GM19023 (cell line): ENCODE data around the gene BBX.
A peak's percentile ranks its signal among the peaks of the same experiment; 100 is the strongest.

ENCODE experiments used
- ATAC-seq: cut with Tn5 transposase; IDR thresholded peaks from one replicate; pipeline ENCODE4 v1.9.1; 2021; ENCODE audit warnings: mild to moderate bottlenecking, moderate library complexity; ENCODE audit not compliant: unreplicated experiment

Gene BBX

DNA sequence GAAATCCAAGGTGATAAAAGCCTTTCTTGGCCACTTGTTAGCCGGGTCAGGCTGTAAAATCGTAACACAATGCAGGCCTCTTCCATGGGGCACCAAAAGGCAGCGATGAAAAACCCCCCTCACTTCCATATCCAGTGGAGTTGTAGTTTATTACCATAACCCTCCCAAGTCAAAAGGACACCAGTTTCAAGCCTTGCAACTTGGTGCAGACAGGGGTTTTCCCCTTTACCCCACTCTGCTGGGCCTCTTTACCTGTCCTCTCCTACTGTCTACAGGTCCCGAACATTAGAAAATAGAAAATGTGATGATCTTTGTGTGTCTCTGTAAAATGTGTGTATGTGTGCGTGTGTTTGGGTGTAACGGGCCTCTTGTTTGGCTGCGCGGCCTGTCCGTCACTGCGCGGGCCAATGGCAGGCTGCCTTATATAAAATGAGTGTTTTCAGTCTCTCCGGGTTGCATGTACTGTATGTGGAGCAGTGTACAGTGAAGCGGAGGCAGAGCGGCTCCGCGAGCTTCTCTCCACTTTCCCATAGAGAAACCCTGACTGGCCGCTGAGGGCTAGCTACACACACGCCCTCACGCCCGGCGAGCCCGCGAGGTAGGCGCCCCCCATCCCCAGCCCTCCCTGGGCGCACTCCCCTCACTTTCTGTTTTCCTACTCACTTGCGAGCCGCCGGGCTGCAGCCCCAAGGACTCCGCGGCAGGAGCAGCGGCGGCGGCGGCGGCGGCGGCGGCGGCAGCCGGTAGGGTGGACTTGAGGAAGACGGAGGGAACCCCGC, at the start of gene BBX:
TSS of gene BBX (plus strand) at position 453 of the 779 bp plus-strand sequence. CDS start 187,499 bp downstream, outside the sequence.
- ATAC-seq = peak; percentile 93

DNA sequence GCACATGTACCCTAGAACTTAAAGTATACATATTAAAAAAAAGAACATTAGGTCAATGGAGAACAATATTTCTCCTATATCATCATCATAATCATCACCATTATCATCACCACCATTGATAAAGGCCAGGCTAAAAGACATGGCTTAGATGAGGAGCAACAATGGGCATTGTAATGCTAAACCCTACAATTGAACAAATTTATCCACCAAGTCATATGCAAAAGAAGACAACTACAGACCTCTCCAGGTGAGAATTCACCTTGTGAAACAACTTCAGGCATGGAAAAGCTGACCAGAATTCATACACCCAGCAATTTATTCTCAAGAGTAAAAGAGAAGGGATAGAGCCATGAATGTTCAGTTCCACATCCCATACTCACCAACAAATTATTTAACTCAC, 46.3 kb upstream of the BBX start:
- no peak for ATAC-seq

DNA sequence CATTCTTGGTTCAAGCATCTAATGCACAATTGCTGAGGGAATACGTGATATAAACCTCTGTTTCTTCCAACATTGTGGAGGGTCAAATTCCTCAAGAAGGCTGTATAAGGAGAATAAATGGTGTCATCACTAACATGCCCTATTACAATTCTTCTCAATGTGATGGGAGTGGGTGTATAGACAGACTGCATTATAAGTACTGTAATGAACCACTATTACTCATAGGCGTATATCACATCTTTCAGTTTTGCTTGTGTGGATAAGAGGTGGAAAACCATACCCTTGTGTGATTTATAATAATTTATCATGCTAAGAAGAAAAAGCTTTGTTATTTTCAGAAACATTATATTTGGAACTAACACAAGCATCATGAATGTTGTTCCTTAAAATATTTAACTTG, 35.3 kb upstream of the BBX start:
- ATAC-seq = no peak

DNA sequence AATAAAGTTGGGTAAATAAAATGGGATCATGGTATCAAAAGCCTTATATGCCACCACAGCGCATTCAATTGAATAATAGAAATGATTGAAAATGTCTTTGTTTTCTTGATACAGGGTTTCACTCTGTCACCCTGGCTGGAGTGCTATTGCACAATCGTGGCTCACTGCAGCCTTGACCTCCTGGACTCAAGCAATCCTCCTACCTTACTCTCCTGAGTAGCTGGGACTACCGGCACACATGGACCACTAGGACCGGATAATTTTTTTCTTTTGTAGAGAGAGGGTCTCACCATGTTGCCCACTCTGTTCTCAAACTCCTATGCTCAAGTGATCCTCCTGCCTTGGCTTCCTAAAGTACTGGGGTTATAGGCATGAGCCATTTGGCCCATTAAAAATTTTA, 33.8 kb upstream of the BBX start:
- ATAC-seq = no peak

DNA sequence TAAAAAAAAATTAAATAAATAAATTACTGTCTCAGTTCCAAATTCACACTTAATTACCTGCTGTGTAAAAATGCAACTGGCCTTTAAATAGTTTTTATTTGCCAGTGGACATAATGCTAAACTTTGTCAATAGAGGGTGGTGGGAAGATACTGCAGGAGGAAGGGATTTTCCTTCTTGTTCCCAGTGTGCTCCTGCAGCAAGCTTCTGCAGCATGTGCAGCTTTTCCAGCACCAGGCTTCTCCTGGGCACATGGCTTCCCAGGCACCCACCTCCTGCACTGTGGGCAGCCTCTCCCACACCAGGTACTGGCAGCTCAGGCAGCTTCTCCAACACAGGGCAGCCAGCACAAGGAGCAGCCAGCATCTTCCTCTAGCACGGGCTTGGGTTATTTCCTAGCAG, 29.6 kb upstream of the BBX start:
- ATAC-seq = no peak

DNA sequence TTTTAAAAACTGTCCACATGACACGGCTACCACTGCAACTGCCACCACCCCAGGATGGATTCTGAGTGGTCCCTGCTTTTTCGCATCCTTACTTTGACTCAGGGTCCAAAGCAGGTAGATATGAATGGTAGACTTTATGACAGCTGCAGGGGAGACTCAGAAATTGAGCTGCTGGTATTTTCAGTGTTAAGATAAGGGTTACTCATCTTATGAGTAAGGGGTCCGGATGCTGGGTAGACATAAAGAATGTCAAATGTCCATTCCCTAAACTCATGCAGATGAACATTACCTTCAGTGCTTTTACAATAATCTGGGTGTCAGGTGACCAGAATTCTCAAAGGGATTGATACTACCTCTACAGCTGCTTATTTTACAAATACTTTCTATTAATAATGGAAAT, 25.9 kb upstream of the BBX start:
- no peak for ATAC-seq

DNA sequence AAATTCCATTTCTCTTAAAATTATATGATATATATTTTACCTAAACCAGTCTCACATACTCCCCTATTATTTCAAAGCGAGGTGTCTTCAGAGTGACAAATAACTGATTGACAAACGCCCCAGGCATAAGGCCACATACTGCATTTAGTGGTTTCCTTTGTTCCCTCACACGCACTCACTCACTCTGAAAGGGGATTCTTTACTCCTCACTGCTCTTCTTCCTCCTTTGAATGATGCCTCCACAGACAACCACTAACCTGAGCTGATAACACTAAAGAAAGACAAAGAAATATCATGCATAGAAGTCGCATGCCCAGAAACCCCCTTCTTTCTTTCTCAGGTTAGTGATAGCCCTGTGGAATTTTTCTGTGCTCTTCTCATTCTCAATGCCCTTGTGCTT, 24.1 kb upstream of the BBX start:
- ATAC-seq = no peak

DNA sequence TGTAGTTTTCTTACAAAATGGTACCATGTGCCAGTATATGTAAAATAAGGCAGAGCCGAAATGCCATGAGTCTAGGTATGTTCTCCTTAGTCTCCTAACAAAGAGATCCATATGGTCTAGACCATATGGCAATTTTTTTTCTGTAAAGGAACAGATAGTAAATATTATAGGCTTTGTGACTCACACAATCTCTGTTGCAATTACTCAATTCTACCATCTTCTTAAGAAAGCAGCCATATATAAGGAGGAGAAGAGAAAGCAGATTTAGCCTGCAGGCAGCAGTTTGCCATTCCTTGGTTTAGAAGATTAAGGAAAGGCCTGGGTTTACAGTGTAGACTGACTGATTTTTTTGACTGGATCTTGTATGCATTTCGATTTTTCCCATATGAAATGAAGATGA, 16.3 kb upstream of the BBX start:
- no peak for ATAC-seq

DNA sequence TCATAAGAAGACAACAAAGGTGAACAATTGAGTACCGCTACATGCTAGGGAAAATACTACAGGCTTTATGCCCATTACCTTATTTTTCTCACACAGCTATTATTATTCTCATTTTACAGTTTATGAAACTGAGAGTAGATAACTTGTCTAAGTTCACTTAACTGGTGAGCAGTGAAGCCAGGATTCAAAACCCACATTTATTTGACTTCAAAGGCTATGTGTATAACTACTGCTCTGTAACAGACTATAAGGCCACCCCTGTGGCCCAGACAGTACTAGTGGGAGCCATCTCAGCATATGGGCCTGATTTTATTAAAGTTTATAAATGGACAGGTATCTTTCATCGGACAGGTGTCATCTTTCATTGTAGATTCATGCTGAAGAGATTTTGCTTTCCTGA, 14.4 kb upstream of the BBX start:
- ATAC-seq = no peak

DNA sequence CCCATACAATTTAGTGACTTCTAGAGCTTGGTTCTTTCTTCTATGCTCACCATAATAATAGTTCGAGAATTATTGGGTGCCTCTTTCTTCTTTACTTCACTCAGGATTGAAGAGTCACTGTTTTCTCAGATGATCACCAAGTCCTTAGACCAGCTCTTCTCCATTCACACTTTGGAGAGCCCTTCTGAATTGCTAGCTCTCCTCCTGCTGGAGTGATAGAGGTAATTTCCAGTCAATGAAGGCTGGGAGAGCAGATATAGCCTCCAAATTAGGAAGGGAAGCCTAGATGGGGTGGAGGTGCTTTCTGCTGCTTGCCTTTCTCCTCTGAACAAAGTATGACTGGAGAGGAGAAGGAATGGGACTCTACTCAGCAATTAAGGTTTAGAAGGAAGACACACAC, 10.7 kb upstream of the BBX start:
- ATAC-seq = no peak

DNA sequence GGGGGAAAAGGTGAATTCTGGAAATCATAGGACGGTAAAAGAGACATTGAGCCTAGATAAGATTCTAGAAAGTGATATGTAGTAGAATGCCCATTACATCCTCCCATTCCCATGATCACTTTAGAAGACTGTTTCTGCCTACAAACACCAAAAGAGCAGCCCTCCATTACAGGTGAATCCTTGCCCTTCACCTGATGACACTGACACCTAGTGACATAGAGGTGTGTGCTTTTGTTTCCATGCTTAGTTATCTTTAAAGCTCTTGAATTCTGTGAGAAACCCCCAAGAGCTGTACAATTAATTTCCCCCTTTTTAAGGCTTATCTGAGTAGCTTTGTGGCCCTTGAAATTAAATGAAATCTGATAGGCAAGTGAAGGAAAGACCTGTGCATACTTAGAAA, 8.3 kb upstream of the BBX start:
- no peak for ATAC-seq

DNA sequence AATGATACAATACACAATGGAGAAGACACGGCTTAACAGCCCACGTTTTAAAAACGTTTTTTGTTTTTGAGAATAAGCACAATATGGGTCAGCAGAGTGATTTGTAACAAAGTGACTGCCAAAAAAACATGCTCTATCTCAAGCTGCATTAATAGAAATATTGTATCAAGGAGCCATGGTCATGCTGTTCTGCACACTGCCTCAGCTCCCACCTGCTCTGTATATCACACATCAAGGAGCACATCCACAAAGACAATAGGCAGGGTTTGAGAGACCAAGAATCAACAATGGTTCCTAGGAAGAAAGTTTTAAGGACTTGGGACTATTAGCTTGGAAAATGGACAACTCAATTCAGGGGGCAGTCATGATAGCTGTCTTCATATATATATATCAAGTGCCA, 6.3 kb upstream of the BBX start:
- no peak for ATAC-seq

DNA sequence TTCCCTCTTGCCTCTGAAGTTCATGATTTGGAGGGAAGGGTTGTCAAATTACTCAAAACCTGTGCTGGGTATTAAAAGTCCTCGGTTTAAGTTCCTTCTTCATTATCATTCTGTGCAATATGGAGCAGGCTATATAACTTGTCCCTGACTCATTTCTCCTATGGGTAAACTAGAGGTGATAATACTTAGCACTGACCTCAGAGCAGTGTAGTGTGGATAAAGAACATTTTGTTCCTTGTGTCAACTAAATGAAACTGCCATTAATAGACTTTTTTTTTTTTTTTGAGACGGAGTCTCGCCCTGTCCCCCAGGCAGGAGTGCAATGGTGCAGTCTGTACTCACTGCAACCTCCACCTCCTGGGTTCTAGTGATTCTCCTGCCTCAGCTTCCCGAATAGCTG, 2.2 kb upstream of the BBX start:
- no peak for ATAC-seq

DNA sequence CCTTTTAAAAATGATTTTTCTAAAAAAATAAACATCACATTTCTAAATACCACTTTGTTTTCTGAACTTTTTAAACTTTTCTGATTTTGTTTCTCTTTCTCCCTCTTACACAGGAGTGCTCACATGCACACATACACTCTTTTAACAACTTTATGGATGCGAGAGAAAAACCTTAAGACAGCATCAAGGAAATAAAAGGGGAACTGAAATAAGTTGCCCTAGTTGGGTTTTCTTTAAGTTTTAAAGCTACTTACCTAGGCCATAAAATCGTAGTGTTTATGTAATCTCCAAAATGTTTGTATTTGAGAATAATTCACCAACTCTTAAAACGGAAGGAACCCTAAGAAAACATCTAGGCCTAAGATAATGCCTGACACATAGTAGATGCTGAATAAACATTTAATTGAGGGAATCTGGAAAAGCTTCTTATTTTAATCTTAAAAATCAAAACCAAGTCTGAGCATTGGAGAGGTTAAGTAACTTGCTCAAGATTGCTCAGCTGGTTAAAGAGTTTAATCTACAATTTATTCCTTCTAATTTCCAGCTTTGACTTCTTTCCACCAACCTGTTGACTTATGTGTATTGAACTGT, 1.2 kb upstream of the BBX start:
- no peak for ATAC-seq

DNA sequence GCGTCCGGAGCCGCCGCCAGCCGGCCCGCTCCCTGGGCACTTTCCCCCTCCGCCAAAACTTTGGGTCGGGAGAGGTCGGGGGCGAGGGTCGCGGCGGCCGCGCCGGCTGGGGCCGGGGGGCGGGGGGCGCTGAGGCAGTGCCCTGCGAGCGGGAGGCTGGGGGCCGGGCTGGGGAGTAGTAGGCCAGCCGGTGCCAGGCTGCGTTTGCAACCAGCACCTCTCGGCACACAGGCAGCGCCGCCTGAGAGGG, 452 bp downstream of the BBX start:
- ATAC-seq = peak; percentile 32

DNA sequence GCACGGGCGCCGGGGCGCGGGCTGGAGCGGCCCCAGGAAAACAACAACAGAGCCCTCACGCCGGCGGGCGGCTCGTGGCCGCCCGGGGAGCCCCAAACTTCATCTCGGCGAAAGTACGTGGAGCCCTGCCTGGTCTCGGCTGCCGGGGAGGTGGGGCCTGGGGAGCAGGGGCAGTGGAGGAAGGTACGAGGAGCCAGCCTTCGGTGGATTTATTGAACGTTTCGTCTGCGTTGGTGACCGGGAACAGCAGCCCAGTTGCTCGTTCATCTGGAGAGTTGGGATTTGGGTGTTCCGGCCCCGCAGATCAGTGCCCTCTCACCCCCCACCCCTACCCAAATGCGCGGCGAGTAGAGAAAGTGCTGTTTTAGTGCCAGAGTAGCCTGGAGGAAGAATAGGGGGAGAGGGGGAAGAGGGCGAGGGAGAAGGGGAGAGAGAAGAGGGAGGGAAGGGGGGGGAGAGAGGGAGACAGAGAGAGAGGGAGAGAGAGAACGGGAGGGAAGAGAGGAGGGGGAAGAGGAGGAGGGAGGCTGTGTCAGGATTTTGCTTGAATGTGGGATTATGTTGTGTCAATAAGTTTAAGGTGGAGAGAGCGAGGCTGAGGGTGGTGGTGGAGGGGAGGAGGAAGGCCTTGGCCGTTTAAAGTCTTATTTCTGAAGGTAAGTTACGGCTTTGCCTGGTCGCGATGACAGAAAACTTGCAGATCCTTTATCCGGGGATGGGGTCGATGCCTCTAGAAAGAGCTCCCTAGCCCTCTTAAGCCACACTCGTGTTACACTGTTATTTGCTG, 970 bp downstream of the BBX start:
- peak; percentile 34 for ATAC-seq

DNA sequence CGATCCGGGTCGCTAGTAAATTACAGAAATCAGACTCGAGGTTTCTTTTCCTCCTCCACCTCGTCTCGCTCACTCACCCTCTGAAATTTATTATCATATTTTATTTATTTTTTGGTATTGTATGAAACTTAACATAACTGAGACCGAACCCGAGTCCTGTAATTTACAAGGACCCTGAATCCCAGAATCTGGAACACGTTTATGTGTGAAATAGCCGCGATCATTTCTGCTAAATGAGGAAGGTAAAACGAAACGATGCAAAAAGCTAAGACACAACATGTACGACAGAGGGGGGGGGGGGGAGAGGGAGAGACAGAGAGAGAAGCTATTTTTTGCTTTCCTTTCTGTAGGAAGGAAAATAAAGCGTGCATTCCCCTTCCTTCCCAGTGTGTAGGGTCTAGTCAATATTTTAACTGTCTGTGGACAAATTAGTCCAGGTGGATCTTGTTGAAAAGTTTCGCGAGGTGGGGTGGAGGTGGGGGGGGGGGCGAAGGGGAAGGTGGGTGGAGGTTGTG, 1.6 kb downstream of the BBX start:
- ATAC-seq = no peak

DNA sequence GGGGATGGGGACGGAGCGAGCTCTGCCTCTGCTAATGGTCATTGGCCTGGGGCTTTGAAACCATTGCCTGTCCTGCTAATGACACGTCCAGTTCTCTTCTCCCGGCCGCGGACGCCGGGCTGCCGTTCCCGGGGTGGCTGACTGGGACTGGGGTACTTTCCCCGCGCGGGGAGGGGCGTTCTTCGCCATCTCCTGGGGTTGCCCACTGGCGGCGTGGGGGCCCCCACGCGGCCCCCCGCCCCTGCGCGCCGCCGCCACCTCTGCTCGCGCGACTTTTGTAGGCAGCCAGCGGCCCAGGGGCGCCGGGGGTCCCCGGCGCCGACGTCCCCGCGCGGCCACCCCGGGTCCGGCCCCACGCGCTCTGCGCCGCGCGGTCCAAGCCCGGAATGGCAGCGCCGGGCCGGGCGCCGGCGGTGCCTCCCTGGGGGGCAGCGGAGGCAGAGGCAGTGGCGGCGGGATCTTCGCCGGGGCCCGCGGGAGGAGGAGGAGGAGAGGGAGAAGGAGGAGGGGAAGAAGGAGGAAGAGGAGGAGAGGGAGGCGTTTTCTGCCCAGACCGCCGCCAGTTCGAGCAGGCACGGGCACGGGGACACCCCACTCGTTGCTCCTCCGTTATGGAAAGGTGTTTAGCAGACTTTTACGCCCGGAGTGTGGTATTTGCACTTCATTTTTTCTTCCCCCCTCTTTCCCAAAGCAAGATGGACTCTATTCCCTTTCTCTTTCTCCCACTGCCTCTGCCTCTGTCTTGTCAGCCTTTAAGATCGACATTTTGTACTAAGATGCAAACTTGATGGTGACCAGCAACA, 2.3 kb downstream of the BBX start:
- no peak for ATAC-seq

DNA sequence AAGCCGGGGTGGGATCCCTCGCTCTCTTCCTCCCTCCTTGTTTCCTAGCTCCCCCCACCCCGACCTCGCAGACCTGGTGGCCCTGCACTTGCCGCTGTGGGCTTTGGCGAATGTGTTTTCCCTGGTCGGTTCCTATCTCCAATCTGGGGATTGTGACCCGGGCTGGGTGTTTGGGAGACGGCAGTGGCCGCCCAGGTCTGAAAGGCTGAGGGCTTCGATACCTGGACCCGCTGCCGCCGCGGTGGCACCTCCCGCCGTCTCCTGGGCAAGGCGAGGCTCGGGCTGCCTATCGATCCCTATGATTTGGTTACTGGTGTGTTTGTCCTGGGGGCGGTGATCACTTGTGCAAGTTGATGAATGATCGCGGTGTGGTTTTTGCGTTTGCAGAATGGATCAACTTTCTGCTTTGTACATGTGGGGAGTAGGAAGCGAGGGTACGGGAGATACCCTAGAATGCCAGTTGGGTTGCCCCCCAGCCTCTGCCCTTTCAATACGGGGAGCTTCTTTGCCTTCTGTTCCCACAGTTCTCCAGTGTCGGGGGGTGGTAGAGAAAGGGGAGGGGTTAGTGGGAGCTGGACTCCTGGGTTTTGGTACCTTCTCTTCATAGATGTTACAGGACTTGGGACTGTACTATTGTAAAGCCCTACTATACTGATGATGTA, 3.0 kb downstream of the BBX start:
- no peak for ATAC-seq

DNA sequence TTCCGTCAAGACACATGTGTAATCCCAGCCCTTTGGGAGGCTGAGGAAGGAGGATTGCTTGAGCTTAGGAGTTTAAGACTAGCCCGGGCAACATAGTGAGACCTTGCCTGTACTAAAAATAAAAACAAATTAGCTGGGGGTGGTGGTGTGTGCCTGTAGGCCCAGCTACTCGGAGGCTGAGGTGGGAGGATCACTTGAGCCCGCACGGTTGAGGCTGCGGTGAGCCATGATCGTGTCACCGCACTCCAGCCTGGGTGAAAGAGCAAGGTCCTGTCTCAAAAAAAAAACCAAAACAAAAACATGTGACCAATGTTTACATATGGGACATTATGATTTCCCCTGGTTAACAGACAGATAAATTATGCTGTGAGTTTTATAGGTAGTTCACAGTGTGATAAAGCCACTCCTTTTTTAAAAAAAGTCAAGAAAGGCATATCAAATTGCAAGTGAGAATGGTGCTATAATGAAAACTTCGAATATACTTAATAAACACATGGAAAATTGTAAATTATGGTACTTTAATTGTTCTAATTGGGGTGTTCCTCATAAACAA, 9.2 kb downstream of the BBX start:
- no peak for ATAC-seq

DNA sequence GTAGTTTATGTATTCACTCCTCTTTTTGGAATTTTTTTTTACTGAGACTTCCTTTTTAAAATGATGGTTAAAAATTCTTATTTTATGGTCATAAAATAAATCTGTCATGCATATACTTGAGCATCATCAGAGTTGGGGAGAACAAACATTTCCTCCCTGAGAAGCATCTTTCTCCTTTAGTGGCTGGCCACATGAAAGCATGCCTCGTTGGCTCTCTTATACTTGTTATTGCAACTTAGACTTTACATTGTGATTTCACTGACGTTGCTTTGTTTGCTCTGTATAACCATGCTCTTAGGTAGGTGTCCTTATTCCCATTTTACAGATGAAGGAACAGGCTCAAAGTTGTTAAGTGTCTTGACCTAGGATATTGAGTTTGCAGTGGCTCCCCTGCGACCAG, 18.1 kb downstream of the BBX start:
- ATAC-seq = no peak
